PC-3 (cell line): ENCODE data around the gene CCR9. TPM values are rescaled to one million over a fixed set of nuclear protein-coding genes. Genes with fewer than 3 reads are reported as not detected.

Experiments
- ATAC-seq: fragments of 200-7000 bp; cut with Tn5 transposase; 2 replicates; pipeline ENCODE4 v1.9.1; 2020; ENCODE audit warnings: mild to moderate bottlenecking, moderate library complexity
- BruUV-seq: library from RNA; stranded (reverse); fragments of 400-500 nt; replicated peaks from 2 replicates; lab custom pipeline; 2021; lab: Mats Ljungman, UMichigan
- CTCF ChIA-PET: fragments of 300-600 bp; sonication (Branson Sonifier 250); formaldehyde crosslinking; loops from one replicate; lab custom pipeline; 2022; ENCODE audit warnings: antibody characterized with exemption; lab: Charles Lee
- POLR2A ChIA-PET: fragments of 300-600 bp; sonication (Branson Sonifier 250); formaldehyde crosslinking; loops from one replicate; lab custom pipeline; 2022; ENCODE audit warnings: antibody characterized with exemption; ENCODE audit not compliant: unreplicated experiment; lab: Charles Lee
- DNase-seq: peaks from one replicate; pipeline ENCODE4 v3.0.0-alpha.2; 2015
- H2AFZ ChIP-seq: fragments of 300-600 bp; sonication (generic); 2 replicates; pipeline ENCODE4 v1.6.0; 2016; ENCODE audit warnings: antibody characterized with exemption, low read length
- H3F3A ChIP-seq: fragments of 300-600 bp; sonication (generic); one replicate; pipeline ENCODE4 v1.6.0; 2017; ENCODE audit warnings: antibody characterized with exemption, low read length, control low read depth, mild to moderate bottlenecking; ENCODE audit not compliant: unreplicated experiment
- H3K27ac ChIP-seq: fragments of 300-600 bp; sonication (generic); 2 replicates; pipeline ENCODE4 v1.5.1; 2016; ENCODE audit warnings: mild to moderate bottlenecking, low read length
- H3K27me3 ChIP-seq: fragments of 300-600 bp; sonication (generic); 2 replicates; pipeline ENCODE4 v1.6.1; 2016; ENCODE audit warnings: low read length, mixed read lengths
- H3K36me3 ChIP-seq: fragments of 300-600 bp; sonication (generic); 2 replicates; pipeline ENCODE4 v1.6.1; 2016; ENCODE audit warnings: low read depth, mixed run types, low read length, mixed read lengths
- H3K4me1 ChIP-seq: fragments of 300-600 bp; sonication (generic); 2 replicates; pipeline ENCODE4 v1.5.1; 2016; ENCODE audit warnings: low read length; ENCODE audit not compliant: insufficient read depth
- H3K4me2 ChIP-seq: fragments of 300-600 bp; sonication (generic); 2 replicates; pipeline ENCODE4 v1.6.0; 2016; ENCODE audit warnings: low read length
- H3K4me3 ChIP-seq: fragments of 300-600 bp; sonication (generic); 2 replicates; pipeline ENCODE4 v1.5.1; 2016; ENCODE audit warnings: mild to moderate bottlenecking, low read length, mixed read lengths
- H3K79me2 ChIP-seq: fragments of 300-600 bp; sonication (generic); 2 replicates; pipeline ENCODE4 v1.6.1; 2017; ENCODE audit warnings: low read length, mixed read lengths
- H3K9ac ChIP-seq: fragments of 300-600 bp; sonication (generic); 2 replicates; pipeline ENCODE4 v1.6.0; 2016; ENCODE audit warnings: mild to moderate bottlenecking, low read length
- H3K9me2 ChIP-seq: fragments of 300-600 bp; sonication (generic); replicated peaks from 2 replicates; pipeline ENCODE4 v1.6.1; 2016; ENCODE audit warnings: mixed run types, low read length, mixed read lengths
- H3K9me3 ChIP-seq: fragments of 300-600 bp; sonication (generic); 2 replicates; pipeline ENCODE4 v1.6.1; 2016; ENCODE audit warnings: low read length, mixed read lengths
- H4K20me1 ChIP-seq: fragments of 300-600 bp; sonication (generic); 2 replicates; pipeline ENCODE4 v1.6.1; 2016; ENCODE audit warnings: low read length, mixed read lengths
- CTCF ChIP-seq: fragments of 300-600 bp; sonication (generic); conservative IDR thresholded peaks from 2 replicates; pipeline ENCODE4 v1.5.1; 2017; ENCODE audit warnings: antibody characterized with exemption, low read depth, mild to moderate bottlenecking, low read length
- EZH2 ChIP-seq: fragments of 300-600 bp; sonication (generic); IDR thresholded peaks from one replicate; pipeline ENCODE4 v1.6.1; 2017; ENCODE audit warnings: antibody characterized with exemption, mild to moderate bottlenecking, low read length; ENCODE audit not compliant: unreplicated experiment
- EZH2phosphoT487 ChIP-seq: fragments of 300-600 bp; sonication (generic); IDR thresholded peaks from 2 replicates; pipeline ENCODE4 v1.6.1; 2018; ENCODE audit warnings: mild to moderate bottlenecking, antibody characterized with exemption, low read length, borderline replicate concordance
- intact Hi-C: fragments of 100-400 bp; cut with micrococcal nuclease; formaldehyde crosslinking; loops from 2 replicates; pipeline ENCODE4 v1.9.0; 2023
- total RNA-seq: library from RNA; depleted of rRNA; stranded (reverse); fragments of >200 nt; gene quantifications from 2 replicates; pipeline ENCODE4 v1.2.3, GENCODE V29; 2014

CCR9 gene
- total RNA-seq, 1 experiment from 2014 or later = not detected

- POLR2A ChIA-PET = no interaction called here
These were observed 24.5 kb downstream of the CCR9 start for GRCh38 chr3:45910892-45911291.

GRCh38 chr3:45911511-45912226, 25.3 kb downstream of the CCR9 start:
- H2AFZ ChIP-seq = no peak overlapping the region
- no peaks in the 10 kb centered on the region for H3K27me3 ChIP-seq
- H4K20me1 ChIP-seq = no peaks in the 10 kb centered on the region
- ChIA-PET CTCF (no interaction called here), POLR2A (no interaction called here)
- H3K4me1 ChIP-seq = peaks cover 12% of the 10 kb centered on the region
- no peaks in the 10 kb centered on the region for H3K9me3 ChIP-seq
- TF ChIP-seq EZH2phosphoT487 = no peak
- TF ChIP-seq EZH2 = no peak
- TF ChIP-seq CTCF = no peak
- no peak overlapping the region for H3K4me2 ChIP-seq
- H3K4me3 ChIP-seq = no peak overlapping the region
- no TSS peak for BruUV-seq
- H3K9me2 ChIP-seq = no peaks in the 10 kb centered on the region
- H3F3A ChIP-seq = no peaks in the 10 kb centered on the region
- no peak for ATAC-seq
- intact Hi-C loops = no loop called here
- no peaks in the 10 kb centered on the region for H3K79me2 ChIP-seq
- no peaks in the 10 kb centered on the region for H3K36me3 ChIP-seq
- H3K9ac ChIP-seq = no peak overlapping the region
- no peak for DNase-seq
- H3K27ac ChIP-seq = no peak overlapping the region

More at GRCh38 chr3:45910892-45911291, 24.5 kb downstream of the CCR9 start:
- Histone ChIP-seq H3K9me3 (no peaks in the 10 kb centered on the region), H3K36me3 (no peaks in the 10 kb centered on the region), H4K20me1 (no peaks in the 10 kb centered on the region), H3K9ac (no peak overlapping the region), H3K4me1 (peaks cover 7% of the 10 kb centered on the region), H3K4me2 (no peak overlapping the region), H3K27me3 (no peaks in the 10 kb centered on the region), H3K27ac (no peak overlapping the region), H3K9me2 (no peaks in the 10 kb centered on the region), H3K79me2 (no peaks in the 10 kb centered on the region), H3F3A (no peaks in the 10 kb centered on the region), H3K4me3 (no peak overlapping the region), H2AFZ (no peak overlapping the region)
- CTCF ChIA-PET = no interaction called here
- intact Hi-C loops = no loop called here
- BruUV-seq = no TSS peak
- DNase-seq (no peak), ATAC-seq (no peak)
- no peak for TF ChIP-seq CTCF
- no peak for TF ChIP-seq EZH2
- no peak for TF ChIP-seq EZH2phosphoT487

GRCh38 chr3:45912435-45912834, 26.1 kb downstream of the CCR9 start:
- Histone ChIP-seq H3K79me2 (no peaks in the 10 kb centered on the region), H3K9me2 (no peaks in the 10 kb centered on the region), H3K4me2 (no peak overlapping the region), H3K9ac (no peak overlapping the region), H3K27me3 (no peaks in the 10 kb centered on the region), H3K36me3 (no peaks in the 10 kb centered on the region), H4K20me1 (no peaks in the 10 kb centered on the region), H3F3A (no peaks in the 10 kb centered on the region), H3K9me3 (no peaks in the 10 kb centered on the region), H3K27ac (no peak overlapping the region), H2AFZ (no peak overlapping the region), H3K4me1 (peaks cover 12% of the 10 kb centered on the region), H3K4me3 (no peak overlapping the region)
- no peak for DNase-seq
- TF ChIP-seq EZH2 (no peak), CTCF (no peak), EZH2phosphoT487 (no peak)
- intact Hi-C loops = no loop called here
- ATAC-seq = no peak
- ChIA-PET POLR2A (no interaction called here), CTCF (no interaction called here)
- BruUV-seq = no TSS peak
